PC-9 (cell line): ENCODE results near the gene TRIM66.

ENCODE experiments used
- EZH2 ChIP-seq: fragments of 200-600 bp; sonication (generic); IDR thresholded peaks from 2 replicates; pipeline ENCODE4 v1.8.0; 2017; ENCODE audit warnings: antibody characterized with exemption, low read depth
- TF ChIP-seq, protein P1 (sequence below): fragments of 200-600 bp; sonication (generic); conservative IDR thresholded peaks from 2 replicates; pipeline ENCODE4 v1.6.1; 2017; ENCODE audit warnings: mixed run types, antibody characterized with exemption, mild to moderate bottlenecking, moderate library complexity

DNA sequence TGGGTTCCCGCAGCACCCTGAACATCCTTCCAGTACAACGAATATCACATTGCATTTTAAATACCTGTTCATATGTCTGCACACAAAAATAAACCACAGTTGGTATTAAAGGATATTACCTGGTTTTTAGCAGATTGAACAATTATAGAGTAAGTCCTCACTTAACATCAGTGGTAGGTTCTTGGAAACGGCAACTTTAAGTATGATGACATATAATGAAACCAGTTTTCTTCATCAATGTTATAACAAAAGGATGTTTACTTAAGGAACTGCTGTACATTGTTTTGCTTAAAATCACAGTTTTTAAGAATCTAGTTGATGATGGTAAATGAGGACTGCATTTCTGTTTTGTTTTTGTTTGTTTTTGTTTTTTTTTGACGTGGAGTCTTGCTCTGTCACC, 28.0 kb downstream of the TRIM66 start:
- TF ChIP-seq, protein P1, sequence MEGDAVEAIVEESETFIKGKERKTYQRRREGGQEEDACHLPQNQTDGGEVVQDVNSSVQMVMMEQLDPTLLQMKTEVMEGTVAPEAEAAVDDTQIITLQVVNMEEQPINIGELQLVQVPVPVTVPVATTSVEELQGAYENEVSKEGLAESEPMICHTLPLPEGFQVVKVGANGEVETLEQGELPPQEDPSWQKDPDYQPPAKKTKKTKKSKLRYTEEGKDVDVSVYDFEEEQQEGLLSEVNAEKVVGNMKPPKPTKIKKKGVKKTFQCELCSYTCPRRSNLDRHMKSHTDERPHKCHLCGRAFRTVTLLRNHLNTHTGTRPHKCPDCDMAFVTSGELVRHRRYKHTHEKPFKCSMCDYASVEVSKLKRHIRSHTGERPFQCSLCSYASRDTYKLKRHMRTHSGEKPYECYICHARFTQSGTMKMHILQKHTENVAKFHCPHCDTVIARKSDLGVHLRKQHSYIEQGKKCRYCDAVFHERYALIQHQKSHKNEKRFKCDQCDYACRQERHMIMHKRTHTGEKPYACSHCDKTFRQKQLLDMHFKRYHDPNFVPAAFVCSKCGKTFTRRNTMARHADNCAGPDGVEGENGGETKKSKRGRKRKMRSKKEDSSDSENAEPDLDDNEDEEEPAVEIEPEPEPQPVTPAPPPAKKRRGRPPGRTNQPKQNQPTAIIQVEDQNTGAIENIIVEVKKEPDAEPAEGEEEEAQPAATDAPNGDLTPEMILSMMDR = no peak
- TF ChIP-seq EZH2 = no peak
